HEK293 (cell line): ENCODE data around the gene MEG3.

Experiments
- SP2 ChIP-seq: fragments of 450-650 bp; formaldehyde crosslinking; IDR thresholded peaks from 2 replicates; pipeline ENCODE4 v1.5.1; 2016; ENCODE audit warnings: missing biosample characterization, missing genetic modification characterization
- YY2 ChIP-seq: fragments of 450-650 bp; formaldehyde crosslinking; IDR thresholded peaks from 2 replicates; pipeline ENCODE4 v1.5.1; 2016; ENCODE audit warnings: missing biosample characterization, missing genetic modification characterization
- ZNF747 ChIP-seq: fragments of 450-650 bp; formaldehyde crosslinking; IDR thresholded peaks from 2 replicates; pipeline ENCODE4 v1.5.1; 2016; ENCODE audit warnings: missing biosample characterization, missing genetic modification characterization
- ZNF777 ChIP-seq: fragments of 450-650 bp; formaldehyde crosslinking; IDR thresholded peaks from 2 replicates; pipeline ENCODE4 v1.5.1; 2017; ENCODE audit warnings: missing biosample characterization, missing genetic modification characterization, borderline replicate concordance
- TF ChIP-seq, protein P1 (sequence below): fragments of 450-650 bp; formaldehyde crosslinking; IDR thresholded peaks from 2 replicates; pipeline ENCODE4 v1.5.1; 2016; ENCODE audit warnings: missing biosample characterization, missing genetic modification characterization

DNA sequence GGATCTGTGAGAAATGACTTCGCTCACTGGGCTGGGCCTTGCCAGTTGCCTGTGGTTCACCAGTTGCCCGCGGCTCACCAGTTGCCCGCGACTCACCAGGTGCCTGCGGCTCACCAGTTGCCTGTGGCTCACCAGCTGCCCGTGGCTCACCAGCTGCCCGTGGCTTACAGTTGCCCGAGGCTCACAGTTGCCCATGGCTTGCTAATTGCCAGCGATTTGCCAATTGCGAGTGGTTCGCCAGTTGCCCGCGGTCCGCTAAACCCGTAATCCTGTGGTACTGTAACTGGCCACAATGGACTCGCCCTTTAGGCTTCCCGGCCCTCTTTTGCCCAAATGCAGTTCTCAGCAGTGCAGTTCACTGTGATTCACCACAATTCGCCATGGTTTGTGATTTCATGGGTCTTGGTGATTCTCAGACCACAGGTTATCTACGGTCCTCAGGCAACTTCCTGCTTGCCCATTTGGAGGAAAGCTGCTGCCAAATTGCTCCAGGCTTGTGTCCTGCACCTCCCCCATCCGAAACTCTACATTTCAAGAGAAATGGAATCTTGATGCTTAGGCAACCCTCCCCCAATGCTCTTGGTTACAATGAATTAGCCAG, 15.0 kb upstream of the MEG3 start:
- TF ChIP-seq ZNF747 (tag by site-specific recombination), result no peak
- TF ChIP-seq, protein P1, sequence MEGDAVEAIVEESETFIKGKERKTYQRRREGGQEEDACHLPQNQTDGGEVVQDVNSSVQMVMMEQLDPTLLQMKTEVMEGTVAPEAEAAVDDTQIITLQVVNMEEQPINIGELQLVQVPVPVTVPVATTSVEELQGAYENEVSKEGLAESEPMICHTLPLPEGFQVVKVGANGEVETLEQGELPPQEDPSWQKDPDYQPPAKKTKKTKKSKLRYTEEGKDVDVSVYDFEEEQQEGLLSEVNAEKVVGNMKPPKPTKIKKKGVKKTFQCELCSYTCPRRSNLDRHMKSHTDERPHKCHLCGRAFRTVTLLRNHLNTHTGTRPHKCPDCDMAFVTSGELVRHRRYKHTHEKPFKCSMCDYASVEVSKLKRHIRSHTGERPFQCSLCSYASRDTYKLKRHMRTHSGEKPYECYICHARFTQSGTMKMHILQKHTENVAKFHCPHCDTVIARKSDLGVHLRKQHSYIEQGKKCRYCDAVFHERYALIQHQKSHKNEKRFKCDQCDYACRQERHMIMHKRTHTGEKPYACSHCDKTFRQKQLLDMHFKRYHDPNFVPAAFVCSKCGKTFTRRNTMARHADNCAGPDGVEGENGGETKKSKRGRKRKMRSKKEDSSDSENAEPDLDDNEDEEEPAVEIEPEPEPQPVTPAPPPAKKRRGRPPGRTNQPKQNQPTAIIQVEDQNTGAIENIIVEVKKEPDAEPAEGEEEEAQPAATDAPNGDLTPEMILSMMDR, result no peak
- no peak for TF ChIP-seq ZNF777 (tag by site-specific recombination)
- TF ChIP-seq SP2 (tag by site-specific recombination), result no peak
- no peak for TF ChIP-seq YY2 (tag by site-specific recombination)
